Measurements from ENCODE around the gene EDIL3.

Gene EDIL3

GRCh38 chr5:84287951-84288350 lies 96.7 kb downstream of the EDIL3 start:
- peak; percentile 91 for DNase-seq (ENCODE audit: low read depth)
- TF ChIP-seq CTCF (conservative IDR thresholded peaks at IDR 0.05; ENCODE audit: low read depth, low read length) = no peak
- no peak overlapping the region for H3K4me3 ChIP-seq (ENCODE audit: low read depth, low read length)

- no peak overlapping the region for H3K4me3 ChIP-seq (ENCODE audit: low read depth, low read length)
- no peak for TF ChIP-seq CTCF (conservative IDR thresholded peaks at IDR 0.05; ENCODE audit: low read depth, low read length)
- peak; percentile 47 for DNase-seq (ENCODE audit: low read depth)
These were observed 98.0 kb downstream of the EDIL3 start for GRCh38 chr5:84286662-84287061.

DNA sequence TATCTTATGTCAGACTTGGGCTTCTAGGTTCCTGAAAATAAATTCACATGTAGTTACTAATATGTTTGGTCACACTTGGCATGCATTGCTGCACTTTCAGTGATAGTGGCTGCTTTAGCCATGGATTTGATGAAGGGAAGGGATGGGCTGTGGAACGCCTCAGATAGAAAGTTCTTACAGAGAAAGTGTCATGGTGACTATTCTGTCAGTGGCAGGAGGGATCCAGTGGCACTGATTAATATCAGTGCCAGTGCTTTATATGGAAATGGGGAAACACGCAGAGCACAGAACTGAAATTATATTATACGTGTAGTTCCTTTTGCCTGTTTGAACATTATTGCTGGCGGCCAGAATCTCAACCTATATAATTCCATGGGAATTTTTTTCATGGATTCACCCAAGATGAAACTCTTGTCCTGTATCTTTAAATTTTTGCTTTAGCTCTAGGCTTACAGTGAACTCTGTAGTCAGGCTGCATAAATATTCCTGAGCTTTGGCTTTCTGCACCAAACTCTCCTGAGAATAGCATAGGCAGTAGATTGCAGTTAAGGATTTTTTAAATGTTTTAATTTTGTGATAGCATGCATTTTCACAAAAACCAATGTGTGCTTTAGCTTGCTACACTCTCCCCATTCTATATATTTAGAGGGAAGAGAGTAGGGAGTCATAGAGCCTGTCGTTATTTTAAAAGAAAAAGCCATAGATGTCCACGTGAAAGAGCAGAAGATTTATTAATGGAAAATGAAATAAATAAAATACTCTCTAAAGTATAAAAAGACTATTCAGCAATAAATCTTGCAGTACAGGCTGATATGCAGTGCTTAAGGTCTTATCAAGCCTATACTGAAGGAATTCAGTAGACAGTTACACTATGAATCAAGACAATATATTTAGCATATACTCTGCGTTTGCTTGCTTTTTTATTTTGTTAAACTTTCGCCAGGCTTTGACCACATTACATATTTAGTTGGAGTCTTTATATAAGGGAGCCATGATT lies 98.7 kb downstream of the EDIL3 start:
- no peak for DNase-seq (ENCODE audit: low read depth)
- H3K4me3 ChIP-seq (ENCODE audit: low read depth, low read length) = no peak overlapping the region
- TF ChIP-seq CTCF (conservative IDR thresholded peaks at IDR 0.05; ENCODE audit: low read depth, low read length) = no peak

GRCh38 chr5:84281383-84281782 lies 103.3 kb downstream of the EDIL3 start:
- H3K4me3 ChIP-seq (ENCODE audit: low read depth, low read length) = no peak overlapping the region
- DNase-seq (ENCODE audit: low read depth) = no peak
- TF ChIP-seq CTCF (conservative IDR thresholded peaks at IDR 0.05; ENCODE audit: low read depth, low read length) = no peak

DNA sequence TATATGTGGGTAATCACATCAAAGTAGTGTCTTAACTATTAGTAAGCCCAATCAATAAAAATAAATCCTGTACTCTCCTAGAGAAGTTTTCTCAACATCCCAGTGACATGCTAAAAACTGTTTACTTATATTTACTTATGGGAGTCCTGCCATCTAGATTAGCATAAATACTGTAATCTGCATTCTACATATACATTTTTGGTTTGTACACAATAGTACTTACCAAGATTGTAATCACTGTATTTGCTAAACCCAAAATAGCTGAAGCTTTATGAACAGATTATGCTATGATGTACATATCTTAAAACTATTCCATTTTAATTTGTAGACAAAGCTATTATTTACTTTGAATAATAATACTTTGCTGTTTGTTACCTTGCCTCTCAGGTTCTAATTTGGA lies 105.4 kb downstream of the EDIL3 start:
- no peak for TF ChIP-seq CTCF (conservative IDR thresholded peaks at IDR 0.05; ENCODE audit: low read depth, low read length)
- no peak overlapping the region for H3K4me3 ChIP-seq (ENCODE audit: low read depth, low read length)
- no peak for DNase-seq (ENCODE audit: low read depth)

GRCh38 chr5:84275609-84276008 lies 109.1 kb downstream of the EDIL3 start:
- no peak for DNase-seq (ENCODE audit: low read depth)
- TF ChIP-seq CTCF (conservative IDR thresholded peaks at IDR 0.05; ENCODE audit: low read depth, low read length) = no peak
- no peak overlapping the region for H3K4me3 ChIP-seq (ENCODE audit: low read depth, low read length)
